Gastrocnemius medialis (tissue), 4 donors: Measurements from ENCODE around the gene FGF2. TPM values are rescaled to one million over a fixed set of nuclear protein-coding genes. Genes with fewer than 3 reads are reported as not detected.

Source experiments
- ATAC-seq, 2 donors: fragments of 150-250 bp; one replicate each; pipeline ENCODE4 v1.9.1; 2016
- DNase-seq, 2 donors: peaks; one replicate each; pipeline ENCODE4 v3.0.0-alpha.2; 2019
- H3K27ac ChIP-seq, 4 donors: fragments of 200-600 bp; sonication (generic); 1 replicate in 1 of 4; 2 replicates in 3 of 4; pipeline ENCODE4 v1.5.1; 2016 to 2018; ENCODE audit warnings: mild to moderate bottlenecking in 2 of 4, moderate library complexity in 1 of 4
- H3K27me3 ChIP-seq, 3 donors: fragments of 200-600 bp; sonication (generic) in 2 of 3; 1 replicate in 1 of 3; 2 replicates in 2 of 3; pipeline versions ENCODE4 v1.5.1 to v1.6.0; 2016 to 2019; ENCODE audit warnings: mild to moderate bottlenecking in 1 of 3, moderate library complexity in 1 of 3
- H3K36me3 ChIP-seq, 2 donors: fragments of 200-600 bp; sonication (generic) in 1 of 2; one replicate each; pipeline ENCODE4 v1.5.1; 2017 to 2018
- H3K4me1 ChIP-seq, 2 donors: fragments of 200-600 bp; sonication (generic) in 1 of 2; one replicate each; pipeline ENCODE4 v1.5.1; 2016 to 2017; ENCODE audit warnings: mild to moderate bottlenecking in 2 of 2
- H3K4me3 ChIP-seq, 4 donors: fragments of 200-600 bp; sonication (generic) in 3 of 4; 1 replicate in 1 of 4; 2 replicates in 3 of 4; pipeline ENCODE4 v1.5.1; 2016 to 2019; ENCODE audit warnings: mild to moderate bottlenecking in 2 of 4
- H3K9me3 ChIP-seq, 3 donors: fragments of 200-600 bp; sonication (generic) in 2 of 3; 1 replicate in 1 of 3; 2 replicates in 2 of 3; pipeline ENCODE4 v1.5.1; 2016 to 2019
- CTCF ChIP-seq, 5 experiments: fragments of 450-650 bp in 3 of 5; fragments of 200-600 bp in 2 of 5; sonication (generic) in 2 of 5; IDR thresholded peaks in 4 of 5; conservative IDR thresholded peaks in 1 of 5; 1 replicate in 4 of 5; 2 replicates in 1 of 5; pipeline ENCODE4 v1.5.1; 2016 to 2019; ENCODE audit warnings: antibody characterized with exemption in 5 of 5, mild to moderate bottlenecking in 3 of 5, moderate library complexity in 3 of 5
- POLR2A ChIP-seq, 2 donors: fragments of 450-650 bp; IDR thresholded peaks; one replicate each; pipeline ENCODE4 v1.6.1; 2017; ENCODE audit warnings: antibody characterized with exemption in 2 of 2, mild to moderate bottlenecking in 2 of 2, moderate library complexity in 2 of 2
- in situ Hi-C, 4 donors: fragments of 200-750 bp; cut with MboI; loops; one replicate each; pipeline versions ENCODE4 v1.15.0 to v1.8.0; 2017; ENCODE audit warnings: low sequenced_read_pairs in 4 of 4
- intact Hi-C: fragments of 100-400 bp; cut with DNase I; formaldehyde crosslinking; loops from one replicate; pipeline ENCODE4 v1.15.1; 2023; ENCODE audit warnings: low total_unique reads
- total RNA-seq, 4 donors: library from RNA; depleted of rRNA; stranded (reverse); fragments of >200 nt; gene quantifications; one replicate each; pipeline versions ENCODE4 v1.1.0 to v1.2.3, GENCODE V29; 2016

Gene FGF2
- total RNA-seq, 4 donors from 2014 or later: 1.5 to 3.5 (median 1.9) TPM

- no peak for ATAC-seq
- H3K36me3 ChIP-seq: no peaks in the 10 kb centered on the region
- intact Hi-C loops (no loop called here), in situ Hi-C loops (no loop called here)
- no peak overlapping the region for H3K4me3 ChIP-seq
- no peak overlapping the region for H3K27ac ChIP-seq
- no peak for DNase-seq
- TF ChIP-seq POLR2A (IDR thresholded peaks at IDR 0.05) (no peak), CTCF (IDR thresholded peaks at IDR 0.05 in 4 of 5, conservative IDR thresholded peaks at IDR 0.05 in 1 of 5) (no peak)
- no peaks in the 10 kb centered on the region for H3K9me3 ChIP-seq
- H3K27me3 ChIP-seq: peaks cover 13 to 17% (median 14%) of the 10 kb centered on the region in 3 donors
- peaks cover 3 to 5% of the 10 kb centered on the region in 2 donors for H3K4me1 ChIP-seq
These were observed 3.2 kb upstream of the FGF2 start for GRCh38 chr4:122823476-122823875.

DNA sequence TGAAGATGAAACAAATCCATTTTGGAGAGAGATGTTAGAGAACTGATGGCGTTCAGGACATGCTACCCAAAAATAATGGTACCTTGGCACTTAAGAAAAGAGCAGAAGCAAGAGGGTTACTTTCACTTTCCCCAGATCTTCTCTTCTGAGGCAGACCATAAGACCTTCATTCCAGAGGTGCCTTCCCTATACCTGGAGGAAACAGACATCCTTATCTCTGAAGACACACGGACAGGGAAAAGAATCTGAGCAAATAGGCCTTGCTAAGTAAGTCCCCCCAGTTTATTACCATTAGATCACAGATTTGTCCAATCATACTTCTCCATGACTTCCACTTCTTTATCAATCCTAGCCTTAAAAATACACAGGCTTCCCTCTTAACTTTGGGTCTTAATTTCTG, 2.0 kb upstream of the FGF2 start:
- peaks cover 22 to 29% (median 23%) of the 10 kb centered on the region in 3 donors for H3K27me3 ChIP-seq
- H3K4me1 ChIP-seq: peaks cover 3 to 5% of the 10 kb centered on the region in 2 donors
- ATAC-seq (no peak), DNase-seq (no peak)
- H3K27ac ChIP-seq: no peak overlapping the region
- no peaks in the 10 kb centered on the region for H3K9me3 ChIP-seq
- no peaks in the 10 kb centered on the region for H3K36me3 ChIP-seq
- TF ChIP-seq POLR2A (IDR thresholded peaks at IDR 0.05) (no peak), CTCF (IDR thresholded peaks at IDR 0.05 in 4 of 5, conservative IDR thresholded peaks at IDR 0.05 in 1 of 5) (no peak)
- in situ Hi-C loops (no loop called here), intact Hi-C loops (loop anchor here (5.0 kb wide), 1 partner anchor 98 kb away; the partner anchor contains the start of gene NUDT6)
- no peak overlapping the region for H3K4me3 ChIP-seq

GRCh38 chr4:122826079-122826527, 528 bp upstream of the FGF2 start:
- intact Hi-C loops: loop anchor here (5.0 kb wide), 1 partner anchor 96 kb away; the partner anchor contains the start of gene NUDT6
- TF ChIP-seq CTCF (IDR thresholded peaks at IDR 0.05 in 4 of 5, conservative IDR thresholded peaks at IDR 0.05 in 1 of 5): no peak
- no peak for TF ChIP-seq POLR2A (IDR thresholded peaks at IDR 0.05)
- in situ Hi-C loops: no loop called here
- peak overlapping the region; percentile 56 to 73 (median 64) for H3K4me3 ChIP-seq
- DNase-seq (no peak), ATAC-seq (no peak)
- peaks cover 22 to 35% (median 31%) of the 10 kb centered on the region in 3 donors for H3K27me3 ChIP-seq
- no peaks in the 10 kb centered on the region for H3K36me3 ChIP-seq
- peaks cover 3 to 5% of the 10 kb centered on the region in 2 donors for H3K4me1 ChIP-seq
- peak overlapping the region; percentile 68 to 76 (median 72) for H3K27ac ChIP-seq
- no peaks in the 10 kb centered on the region for H3K9me3 ChIP-seq

- no peaks in the 10 kb centered on the region for H3K9me3 ChIP-seq
- ATAC-seq (peak; percentile 46 to 50), DNase-seq (no peak)
- H3K27me3 ChIP-seq: peaks cover 22 to 35% (median 31%) of the 10 kb centered on the region in 3 donors
- in situ Hi-C loops (no loop called here), intact Hi-C loops (loop anchor here (5.0 kb wide), 1 partner anchor 95 kb away; the partner anchor contains the start of gene NUDT6)
- H3K27ac ChIP-seq: peak overlapping the region; percentile 61 to 76 (median 72)
- peaks cover 3 to 5% of the 10 kb centered on the region in 2 donors for H3K4me1 ChIP-seq
- no peaks in the 10 kb centered on the region for H3K36me3 ChIP-seq
- peak overlapping the region; percentile 68 to 78 (median 71) for H3K4me3 ChIP-seq
- TF ChIP-seq POLR2A (IDR thresholded peaks at IDR 0.05) (no peak), CTCF (IDR thresholded peaks at IDR 0.05 in 4 of 5, conservative IDR thresholded peaks at IDR 0.05 in 1 of 5) (no peak)
These were observed 737 bp downstream of the FGF2 start for GRCh38 chr4:122827258-122827878.
